B cell (primary cell): ENCODE results near the gene MYCBPAP. TPM values are rescaled to one million over a fixed set of nuclear protein-coding genes. Genes with fewer than 3 reads are reported as not detected.

Experiments used
- ATAC-seq: fragments of 200-7000 bp; cut with Tn5 transposase; one replicate; pipeline ENCODE4 v1.10.0; 2021; ENCODE audit warnings: low read depth, mild to moderate bottlenecking, moderate number of reproducible peaks, moderate library complexity
- CTCF ChIA-PET: fragments of 350-600 bp; sonication (Branson Sonifier 250); formaldehyde crosslinking; loops from one replicate; lab custom pipeline; 2021; ENCODE audit warnings: antibody characterized with exemption, inconsistent platforms; lab: Charles Lee
- POLR2A ChIA-PET: fragments of 350-600 bp; sonication (Branson Sonifier 250); formaldehyde crosslinking; loops from one replicate; lab custom pipeline; 2021; ENCODE audit warnings: antibody characterized with exemption; lab: Charles Lee
- DNase-seq: peaks from one replicate; pipeline ENCODE4 v3.0.0; 2013
- H2AFZ ChIP-seq: 2 replicates; pipeline ENCODE4 v1.6.1; 2012; ENCODE audit warnings: mild to moderate bottlenecking, low read depth, low read length; ENCODE audit not compliant: insufficient read depth, poor library complexity, severe bottlenecking
- H3K27ac ChIP-seq, 2 donors: 1 replicate in 1 of 2; 2 replicates in 1 of 2; pipeline ENCODE4 v1.5.1; 2012 to 2013; ENCODE audit warnings: low read length in 2 of 2, mild to moderate bottlenecking in 2 of 2, moderate library complexity in 1 of 2
- H3K27me3 ChIP-seq, 4 experiments: fragments of 200-600 bp in 1 of 4; sonication (generic) in 1 of 4; replicated peaks in 1 of 4; 1 replicate in 2 of 4; 2 replicates in 2 of 4; pipeline versions ENCODE4 v1.6.1 to v1.7.0; 2013 to 2016; ENCODE audit warnings: low read length in 3 of 4, mild to moderate bottlenecking in 2 of 4, mixed read lengths in 1 of 4, moderate library complexity in 1 of 4; ENCODE audit not compliant: insufficient read depth in 4 of 4, control insufficient read depth in 3 of 4; ENCODE audit errors: control extremely low read depth in 1 of 4
- H3K36me3 ChIP-seq, 2 experiments: replicated peaks in 1 of 2; 1 replicate in 1 of 2; 2 replicates in 1 of 2; pipeline versions ENCODE4 v1.6.1 to v1.7.1; 2013; ENCODE audit warnings: low read length in 1 of 2; ENCODE audit not compliant: insufficient read depth in 2 of 2, control insufficient read depth in 1 of 2; ENCODE audit errors: control extremely low read depth in 1 of 2, extremely low read depth in 1 of 2
- H3K4me1 ChIP-seq, 2 donors: fragments of 200-600 bp in 1 of 2; sonication (generic) in 1 of 2; 1 replicate in 1 of 2; 2 replicates in 1 of 2; pipeline versions ENCODE4 v1.5.1 to v1.6.1; 2013 to 2017; ENCODE audit warnings: low read length in 2 of 2; ENCODE audit not compliant: control insufficient read depth in 2 of 2, insufficient read depth in 2 of 2
- H3K4me2 ChIP-seq: replicated peaks from 2 replicates; pipeline ENCODE3; 2012; ENCODE audit warnings: mild to moderate bottlenecking, low read depth, low read length; ENCODE audit not compliant: poor library complexity, severe bottlenecking
- H3K4me3 ChIP-seq, 5 experiments: fragments of 200-600 bp in 1 of 5; sonication (generic) in 1 of 5; 1 replicate in 3 of 5; 2 replicates in 2 of 5; pipeline versions ENCODE4 v1.5.1 to v1.7.0; 2011 to 2016; ENCODE audit warnings: low read length in 4 of 5, mild to moderate bottlenecking in 4 of 5, low read depth in 2 of 5, control low read depth in 1 of 5, moderate library complexity in 1 of 5; ENCODE audit not compliant: insufficient read depth in 1 of 5; ENCODE audit errors: control extremely low read depth in 1 of 5, extremely low read depth in 1 of 5
- H3K79me2 ChIP-seq: fragments of 200-600 bp; sonication (generic); one replicate; pipeline ENCODE4 v1.6.0; 2016; ENCODE audit warnings: low read length; ENCODE audit not compliant: control insufficient read depth, insufficient read depth
- H3K9ac ChIP-seq: fragments of 200-600 bp; sonication (generic); 2 replicates; pipeline ENCODE4 v1.6.1; 2017; ENCODE audit warnings: mild to moderate bottlenecking, low read length, moderate library complexity
- H3K9me3 ChIP-seq, 3 donors: one replicate each; pipeline versions ENCODE4 v1.6.1 to v1.7.1; 2013; ENCODE audit warnings: low read length in 2 of 3; ENCODE audit not compliant: control insufficient read depth in 2 of 3, insufficient read depth in 1 of 3; ENCODE audit errors: control extremely low read depth in 1 of 3
- H4K20me1 ChIP-seq: 2 replicates; pipeline ENCODE4 v1.6.0; 2012; ENCODE audit warnings: mild to moderate bottlenecking, low read length; ENCODE audit not compliant: insufficient read depth, control insufficient read depth, poor library complexity, severe bottlenecking
- H3K27ac Mint-ChIP-seq: one replicate; pipeline ENCODE4 v1.8.0; 2021; ENCODE audit warnings: mixed read lengths
- H3K27me3 Mint-ChIP-seq: one replicate; pipeline ENCODE4 v1.8.0; 2021; ENCODE audit warnings: mixed read lengths
- H3K4me1 Mint-ChIP-seq: one replicate; pipeline ENCODE4 v1.8.0; 2021; ENCODE audit warnings: mixed read lengths
- H3K4me3 Mint-ChIP-seq: one replicate; pipeline ENCODE4 v1.8.0; 2021; ENCODE audit warnings: mixed read lengths
- H3K9me3 Mint-ChIP-seq: one replicate; pipeline ENCODE4 v1.8.0; 2022; ENCODE audit warnings: mixed read lengths; ENCODE audit not compliant: insufficient read depth
- CTCF ChIP-seq: fragments of 200-600 bp; IDR thresholded peaks from one replicate; pipeline ENCODE4 v1.8.0; 2022; ENCODE audit warnings: antibody characterized with exemption, mild to moderate bottlenecking
- EZH2 ChIP-seq: IDR thresholded peaks from 2 replicates; pipeline ENCODE4 v1.6.1; 2012; ENCODE audit warnings: borderline replicate concordance, low read depth, mild to moderate bottlenecking, moderate library complexity, low read length; ENCODE audit not compliant: insufficient read depth, poor library complexity, severe bottlenecking
- WGBS: methylation state at CpG from one replicate; pipeline ENCODE4 v1.1.5; 2013; ENCODE audit warnings: missing lambda C conversion rate; ENCODE audit not compliant: insufficient coverage; 5-methylcytosine and 5-hydroxymethylcytosine counted together
- intact Hi-C: fragments of 100-400 bp; cut with micrococcal nuclease; formaldehyde crosslinking; loops from one replicate; pipeline ENCODE4 v1.10.0; 2022
- polyA plus RNA-seq: library from polyadenylated mRNA; depleted of rRNA; stranded (reverse); fragments of >200 nt; gene quantifications from 2 replicates; pipeline ENCODE4 v1.2.3, GENCODE V29; 2012
- total RNA-seq, 2 donors: library from RNA; stranded (reverse); fragments of 120-200 nt in 1 of 2; gene quantifications; 1 replicate in 1 of 2; 2 replicates in 1 of 2; pipeline versions ENCODE4 v1.2.3 to v1.2.4, GENCODE V29; 2013 to 2022

Gene MYCBPAP
- total and polyA plus RNA-seq, 2 donors (not counting 1 experiment from before 2014, with no cell fraction given), result 1.9 to 5.1 TPM

GRCh38 chr17:50562242-50563091 lies 54.2 kb downstream of the MYCBPAP start:
- peak overlapping the region; percentile 99 for H3K4me2 ChIP-seq
- intact Hi-C loops, result loop anchor here (5.0 kb wide), 1 partner anchor 145 kb away; the partner anchor contains the start of gene ANKRD40
- peaks cover 8% of the 10 kb centered on the region for H4K20me1 ChIP-seq
- Mint-ChIP-seq H3K27ac (no peak overlapping the region), H3K4me1 (peaks cover 35% of the 10 kb centered on the region), H3K4me3 (peak overlapping the region; percentile 69), H3K9me3 (no peaks in the 10 kb centered on the region), H3K27me3 (peaks cover 50% of the 10 kb centered on the region)
- H3K9ac ChIP-seq, result no peak overlapping the region
- no peak overlapping the region for H2AFZ ChIP-seq
- ChIA-PET CTCF (interaction anchor here (0.6 to 1.0 kb wide), 3 partner anchors 10 to 221 kb away, joined by 3 to 4 read pairs (median 3); no protein-coding TSS in a partner anchor), POLR2A (interaction anchor here (0.8 kb wide), 1 partner anchor 200 kb away, joined by 7 read pairs; no protein-coding TSS in a partner anchor)
- no peak overlapping the region for H3K4me3 ChIP-seq
- no peaks in the 10 kb centered on the region for H3K36me3 ChIP-seq
- peaks cover 34 to 40% of the 10 kb centered on the region in 2 donors for H3K4me1 ChIP-seq
- no peaks in the 10 kb centered on the region for H3K79me2 ChIP-seq
- no peak for ATAC-seq
- no peak for TF ChIP-seq CTCF
- TF ChIP-seq EZH2, result peak; percentile 94
- H3K27ac ChIP-seq, result no peak overlapping the region
- peaks cover 0 to 91% (median 44%) of the 10 kb centered on the region in 4 experiments for H3K27me3 ChIP-seq
- H3K9me3 ChIP-seq, result peaks cover 0 to 27% (median 0%) of the 10 kb centered on the region in 3 donors
- WGBS, result 16% methylated on average over 16 of the region's 22 CpGs
- peak; percentile 52 for DNase-seq
